Erythroblast (primary cell): ENCODE measurements around the gene EPHB6.

ENCODE experiments used
- GATA1 ChIP-seq: IDR thresholded peaks from 2 replicates; pipeline ENCODE4 v1.6.1; 2011; ENCODE audit warnings: low read depth, mild to moderate bottlenecking, control low read depth, low read length, moderate library complexity
- POLR2A ChIP-seq: IDR thresholded peaks from 2 replicates; pipeline ENCODE4 v1.6.1; 2011; ENCODE audit warnings: mild to moderate bottlenecking, low read length

DNA sequence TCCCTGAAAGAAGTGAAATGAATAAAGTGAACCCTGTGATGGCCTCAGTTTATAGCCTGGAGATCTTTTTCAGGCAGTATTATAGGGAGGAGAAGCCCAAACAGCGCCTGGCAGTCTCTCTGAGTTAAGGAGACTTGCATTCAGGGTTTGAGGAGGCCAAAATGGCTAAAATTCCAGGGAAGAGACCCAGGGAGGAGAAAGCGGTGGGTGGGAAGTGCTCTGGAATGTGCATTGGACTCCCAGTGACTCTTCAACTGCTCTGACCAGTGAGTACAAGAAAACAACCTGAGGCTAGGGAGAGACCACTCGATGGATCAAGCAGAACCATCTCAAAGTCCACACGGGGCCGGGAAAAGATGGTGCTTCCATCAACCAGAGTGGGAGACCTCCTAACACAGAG is 35.3 kb upstream of the EPHB6 start:
- TF ChIP-seq POLR2A (no peak), GATA1 (no peak)
